ENCODE measurements around the gene TRIM61. TPM values are rescaled to one million over a fixed set of nuclear protein-coding genes. Genes with fewer than 3 reads are reported as not detected.
A peak's percentile ranks its signal among the peaks of the same experiment; 100 is the strongest.
"Not testable (repeated sequence)": the region's sequence is repeated elsewhere in the genome, so short reads cannot be mapped to it uniquely, and the experiment has no call there.

The TRIM61 gene
- total RNA-seq, 2 donors from 2014 or later, result 0.95 TPM; not detected in 1

GRCh38 chr4:164943192-164943591 is 34.3 kb downstream of the TRIM61 start:
- Histone ChIP-seq H3K27ac (no peak overlapping the region), H3K36me3 (no peaks in the 10 kb centered on the region), H3K4me1 (ENCODE audit: control insufficient read depth in 1 of 2, low read depth in 2 of 2) (no peaks in the 10 kb centered on the region), H3K27me3 (replicated peaks; ENCODE audit: insufficient read depth) (no peaks in the 10 kb centered on the region), H3K4me3 (no peak overlapping the region), H3K9me3 (no peaks in the 10 kb centered on the region)
- ATAC-seq (ENCODE audit: insufficient number of reproducible peaks, low FRiP score, low read depth) (no peak), DNase-seq (ENCODE audit: low spot score) (no peak)
- no peak for TF ChIP-seq CTCF (IDR thresholded peaks at IDR 0.05)

GRCh38 chr4:164937576-164938270 is 39.7 kb downstream of the TRIM61 start:
- no peaks in the 10 kb centered on the region for H3K36me3 ChIP-seq
- ATAC-seq (ENCODE audit: insufficient number of reproducible peaks, low FRiP score, low read depth) (peak; percentile 12), DNase-seq (ENCODE audit: low spot score) (no peak)
- H3K27ac ChIP-seq, result no peak overlapping the region
- no peak for TF ChIP-seq CTCF (IDR thresholded peaks at IDR 0.05)
- H3K4me1 ChIP-seq (ENCODE audit: control insufficient read depth in 1 of 2, low read depth in 2 of 2), result no peaks in the 10 kb centered on the region
- no peaks in the 10 kb centered on the region for H3K27me3 ChIP-seq (replicated peaks; ENCODE audit: insufficient read depth)
- no peak overlapping the region for H3K4me3 ChIP-seq
- H3K9me3 ChIP-seq, result no peaks in the 10 kb centered on the region

GRCh38 chr4:164935865-164936606 is 41.4 kb downstream of the TRIM61 start:
- not testable (repeated sequence) for H3K9me3 ChIP-seq; H3K27me3 ChIP-seq (replicated peaks; ENCODE audit: insufficient read depth); H3K4me1 ChIP-seq (ENCODE audit: control insufficient read depth in 1 of 2, low read depth in 2 of 2); H3K27ac ChIP-seq; DNase-seq (ENCODE audit: low spot score); H3K4me3 ChIP-seq; H3K36me3 ChIP-seq; ATAC-seq (ENCODE audit: insufficient number of reproducible peaks, low FRiP score, low read depth)

- H3K27me3 ChIP-seq (replicated peaks; ENCODE audit: insufficient read depth), result no peaks in the 10 kb centered on the region
- no peak overlapping the region for H3K27ac ChIP-seq
- H3K4me1 ChIP-seq (ENCODE audit: control insufficient read depth in 1 of 2, low read depth in 2 of 2), result no peaks in the 10 kb centered on the region
- DNase-seq (ENCODE audit: low spot score) (no peak), ATAC-seq (ENCODE audit: insufficient number of reproducible peaks, low FRiP score, low read depth) (no peak)
- no peak for TF ChIP-seq CTCF (IDR thresholded peaks at IDR 0.05)
- no peaks in the 10 kb centered on the region for H3K36me3 ChIP-seq
- no peaks in the 10 kb centered on the region for H3K9me3 ChIP-seq
- H3K4me3 ChIP-seq, result no peak overlapping the region
Measured at GRCh38 chr4:164935363-164935762, 42.1 kb downstream of the TRIM61 start.

GRCh38 chr4:164933244-164933643 is 44.2 kb downstream of the TRIM61 start:
- H3K36me3 ChIP-seq, result no peaks in the 10 kb centered on the region
- H3K4me1 ChIP-seq (ENCODE audit: control insufficient read depth in 1 of 2, low read depth in 2 of 2), result no peaks in the 10 kb centered on the region
- ATAC-seq (ENCODE audit: insufficient number of reproducible peaks, low FRiP score, low read depth), result no peak
- H3K4me3 ChIP-seq, result no peak overlapping the region
- no peak for TF ChIP-seq CTCF (IDR thresholded peaks at IDR 0.05)
- H3K9me3 ChIP-seq, result no peaks in the 10 kb centered on the region
- no peak for DNase-seq (ENCODE audit: low spot score)
- H3K27me3 ChIP-seq (replicated peaks; ENCODE audit: insufficient read depth), result no peaks in the 10 kb centered on the region
- no peak overlapping the region for H3K27ac ChIP-seq
